HepG2 (cell line): ENCODE results near the gene NDUFS2. TPM values are rescaled to one million over a fixed set of nuclear protein-coding genes. Genes with fewer than 3 reads are reported as not detected.

Experiments used
- CAMTA2 ChIP-seq: sonication (generic); formaldehyde crosslinking; IDR thresholded peaks from 2 replicates; pipeline ENCODE4 v1.4.0; 2020; ENCODE audit warnings: mild to moderate bottlenecking, missing genetic modification reagents, borderline replicate concordance
- EEA1 ChIP-seq: sonication (generic); formaldehyde crosslinking; IDR thresholded peaks from 2 replicates; pipeline ENCODE4 v1.5.1; 2020; ENCODE audit warnings: mild to moderate bottlenecking, missing genetic modification reagents, borderline replicate concordance
- ETV5 ChIP-seq: IDR thresholded peaks from 2 replicates; pipeline ENCODE4 v1.6.1; 2018; ENCODE audit warnings: missing biosample characterization, missing genetic modification reagents, inconsistent platforms, borderline replicate concordance
- ETV6 ChIP-seq: sonication (generic); formaldehyde crosslinking; conservative IDR thresholded peaks from 2 replicates; pipeline ENCODE4 v1.4.0; 2020; ENCODE audit warnings: missing genetic modification reagents
- FOXK1 ChIP-seq: sonication (generic); formaldehyde crosslinking; IDR thresholded peaks from 2 replicates; pipeline ENCODE4 v1.4.0; 2020; ENCODE audit warnings: low read depth, missing genetic modification reagents, borderline replicate concordance
- HCFC1 ChIP-seq: fragments of 150-350 bp; IDR thresholded peaks from 2 replicates; pipeline ENCODE4 v1.6.1; 2014; ENCODE audit warnings: low read depth, low read length
- HOXD1 ChIP-seq: sonication (generic); formaldehyde crosslinking; IDR thresholded peaks from 2 replicates; pipeline ENCODE4 v1.5.0; 2020; ENCODE audit warnings: missing genetic modification reagents
- NFYC ChIP-seq: IDR thresholded peaks from 2 replicates; pipeline ENCODE4 v1.6.1; 2016; ENCODE audit warnings: missing genetic modification reagents, missing compliant biosample characterization
- PRMT3 ChIP-seq: sonication (generic); formaldehyde crosslinking; IDR thresholded peaks from 2 replicates; pipeline ENCODE4 v1.8.1; 2022; ENCODE audit warnings: low read depth, mild to moderate bottlenecking, moderate library complexity, missing genetic modification reagents, borderline replicate concordance
- TEAD2 ChIP-seq: sonication (generic); formaldehyde crosslinking; IDR thresholded peaks from 2 replicates; pipeline ENCODE4 v1.9.0; 2021; ENCODE audit warnings: missing genetic modification reagents
- ZFP41 ChIP-seq: sonication (generic); formaldehyde crosslinking; IDR thresholded peaks from 2 replicates; pipeline ENCODE4 v1.4.0; 2020; ENCODE audit warnings: mild to moderate bottlenecking, missing genetic modification reagents, borderline replicate concordance
- ZNF17 ChIP-seq: sonication (generic); formaldehyde crosslinking; IDR thresholded peaks from 2 replicates; pipeline ENCODE4 v1.5.0; 2020; ENCODE audit warnings: mild to moderate bottlenecking, missing genetic modification reagents
- ZNF556 ChIP-seq: sonication (generic); formaldehyde crosslinking; IDR thresholded peaks from 2 replicates; pipeline ENCODE4 v1.4.0; 2020; ENCODE audit warnings: mild to moderate bottlenecking, missing genetic modification reagents, borderline replicate concordance
- ZNF772 ChIP-seq: sonication (generic); formaldehyde crosslinking; IDR thresholded peaks from 2 replicates; pipeline ENCODE4 v1.5.0; 2020; ENCODE audit warnings: mild to moderate bottlenecking, missing genetic modification reagents
- polyA plus RNA-seq, 8 experiments: library from polyadenylated mRNA; depleted of rRNA in 3 of 8; stranded (reverse) in 7 of 8; unstranded in 1 of 8; fragments of >200 nt; fragmentation: Illumina TruSeq in 4 of 8; extraction: Trizol in 4 of 8; gene quantifications; 2 replicates each; pipeline versions ENCODE4 v1.2.1 to v1.2.3, GENCODE V29; 2011 to 2016; ENCODE audit warnings: low read depth in 4 of 8, missing spikeins in 1 of 8, mixed read lengths in 1 of 8; ENCODE audit not compliant: insufficient read depth in 1 of 8
- total RNA-seq, 5 experiments: library from RNA; depleted of rRNA; stranded (reverse); fragments of >200 nt; fragmentation: Illumina TruSeq; extraction: Trizol; gene quantifications; 2 replicates each; pipeline ENCODE4 v1.2.3, GENCODE V29; 2016; ENCODE audit warnings: low read depth in 1 of 5
- TF ChIP-seq, protein P1 (sequence below), 2 experiments: sonication (generic) in 1 of 2; formaldehyde crosslinking in 1 of 2; IDR thresholded peaks; 2 replicates each; pipeline versions ENCODE4 v1.5.1 to v1.6.1; 2011 to 2020; ENCODE audit warnings: borderline replicate concordance in 1 of 2, low read depth in 1 of 2, low read length in 1 of 2, mild to moderate bottlenecking in 1 of 2, missing genetic modification reagents in 1 of 2, moderate library complexity in 1 of 2
- TF ChIP-seq, protein P2 (sequence below): sonication (generic); formaldehyde crosslinking; IDR thresholded peaks from 2 replicates; pipeline ENCODE4 v1.8.0; 2022; ENCODE audit warnings: mild to moderate bottlenecking, missing genetic modification reagents, moderate library complexity
- TF ChIP-seq, protein P3 (sequence below): sonication (generic); formaldehyde crosslinking; IDR thresholded peaks from 2 replicates; pipeline ENCODE4 v1.5.1; 2020; ENCODE audit warnings: missing genetic modification reagents, mild to moderate bottlenecking, borderline replicate concordance
- TF ChIP-seq, protein P4 (sequence below): sonication (generic); formaldehyde crosslinking; IDR thresholded peaks from 2 replicates; pipeline ENCODE4 v1.4.0; 2020; ENCODE audit warnings: mild to moderate bottlenecking, missing genetic modification reagents
- TF ChIP-seq, protein P5 (sequence below): sonication (generic); formaldehyde crosslinking; IDR thresholded peaks from 2 replicates; pipeline ENCODE4 v1.4.0; 2020; ENCODE audit warnings: mild to moderate bottlenecking, missing genetic modification reagents

The NDUFS2 gene
- total and polyA plus RNA-seq, 2 of the 13 experiments (the other 11 are each of a cell fraction or from before 2014, with no cell fraction given) = 89.9 to 118 TPM

DNA sequence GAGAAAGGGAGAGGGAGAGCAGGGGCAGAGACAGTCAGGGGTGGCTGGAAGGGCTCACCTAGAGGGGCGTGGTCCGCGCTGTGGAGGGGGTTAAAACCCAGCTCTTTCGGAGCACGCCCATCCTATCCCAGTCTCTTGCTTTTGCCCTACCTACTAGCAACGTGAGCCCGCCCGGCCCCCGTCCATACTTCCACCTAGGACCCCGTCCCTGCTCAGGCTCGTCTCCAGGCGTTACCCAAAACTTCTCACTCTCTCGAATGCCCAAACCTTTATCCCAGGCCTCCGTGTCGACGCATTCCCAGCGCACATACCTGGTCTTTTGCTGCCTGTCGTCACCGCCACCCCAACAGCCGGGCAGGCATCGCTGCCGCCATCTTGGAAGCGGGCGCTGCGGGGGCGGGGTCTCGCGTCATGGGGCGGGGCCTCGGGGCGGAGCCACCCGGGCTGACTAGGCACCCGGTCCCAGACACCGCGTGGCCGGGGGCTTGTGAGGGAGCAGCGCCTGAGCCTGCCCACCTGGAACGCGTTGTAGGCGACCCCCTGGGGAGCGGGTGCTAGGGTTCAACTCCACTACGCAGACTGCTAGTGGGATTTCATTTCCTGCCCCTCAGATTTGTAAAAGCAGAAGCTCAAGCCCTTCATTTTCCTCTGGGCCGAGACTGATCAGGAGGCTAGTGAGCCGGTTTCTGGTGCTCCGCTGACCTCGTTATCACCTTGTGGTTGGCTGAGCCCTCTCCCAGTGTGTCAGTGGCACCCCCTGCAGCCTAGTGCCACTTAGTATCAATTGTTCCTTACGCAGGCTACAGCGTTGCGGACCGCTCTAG, 24.8 kb upstream of the NDUFS2 start, which contains the start of gene B4GALT3 (continued):
- TF ChIP-seq, protein P1, sequence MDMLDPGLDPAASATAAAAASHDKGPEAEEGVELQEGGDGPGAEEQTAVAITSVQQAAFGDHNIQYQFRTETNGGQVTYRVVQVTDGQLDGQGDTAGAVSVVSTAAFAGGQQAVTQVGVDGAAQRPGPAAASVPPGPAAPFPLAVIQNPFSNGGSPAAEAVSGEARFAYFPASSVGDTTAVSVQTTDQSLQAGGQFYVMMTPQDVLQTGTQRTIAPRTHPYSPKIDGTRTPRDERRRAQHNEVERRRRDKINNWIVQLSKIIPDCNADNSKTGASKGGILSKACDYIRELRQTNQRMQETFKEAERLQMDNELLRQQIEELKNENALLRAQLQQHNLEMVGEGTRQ (IDR thresholded peaks at IDR 0.05; ENCODE audit: low read depth, low read length) = no peak
- TF ChIP-seq, protein P1 (CRISPR knock-in tag; IDR thresholded peaks at IDR 0.05; ENCODE audit: borderline replicate concordance) = no peak
- TF ChIP-seq CAMTA2 (CRISPR knock-in tag) (peak; percentile 78; the same call in 1 of the 2 replicates), ZFP41 (CRISPR knock-in tag) (no peak), HCFC1 (peak; percentile 49; the same call in 1 of the 2 replicates), PRMT3 (CRISPR knock-in tag) (no peak), FOXK1 (CRISPR knock-in tag) (peak; percentile 23; the same call in 1 of the 2 replicates), ETV6 (CRISPR knock-in tag) (peak; percentile 56; the same call in 1 of the 2 replicates), TEAD2 (no peak), ETV5 (CRISPR knock-in tag) (0 out of 2 replicates have a peak, but pooled peaks have one; percentile 36), EEA1 (CRISPR knock-in tag) (no peak; the same call in 1 of the 2 replicates), ZNF772 (CRISPR knock-in tag) (peak; percentile 74; the same call in 1 of the 2 replicates), HOXD1 (CRISPR knock-in tag) (peak; percentile 62; the same call in 1 of the 2 replicates), NFYC (no peak), ZNF556 (peak; percentile 83), ZNF17 (CRISPR knock-in tag) (no peak)
- TF ChIP-seq, protein P2, sequence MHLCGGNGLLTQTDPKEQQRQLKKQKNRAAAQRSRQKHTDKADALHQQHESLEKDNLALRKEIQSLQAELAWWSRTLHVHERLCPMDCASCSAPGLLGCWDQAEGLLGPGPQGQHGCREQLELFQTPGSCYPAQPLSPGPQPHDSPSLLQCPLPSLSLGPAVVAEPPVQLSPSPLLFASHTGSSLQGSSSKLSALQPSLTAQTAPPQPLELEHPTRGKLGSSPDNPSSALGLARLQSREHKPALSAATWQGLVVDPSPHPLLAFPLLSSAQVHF (CRISPR knock-in tag) = no peak
- TF ChIP-seq, protein P3, sequence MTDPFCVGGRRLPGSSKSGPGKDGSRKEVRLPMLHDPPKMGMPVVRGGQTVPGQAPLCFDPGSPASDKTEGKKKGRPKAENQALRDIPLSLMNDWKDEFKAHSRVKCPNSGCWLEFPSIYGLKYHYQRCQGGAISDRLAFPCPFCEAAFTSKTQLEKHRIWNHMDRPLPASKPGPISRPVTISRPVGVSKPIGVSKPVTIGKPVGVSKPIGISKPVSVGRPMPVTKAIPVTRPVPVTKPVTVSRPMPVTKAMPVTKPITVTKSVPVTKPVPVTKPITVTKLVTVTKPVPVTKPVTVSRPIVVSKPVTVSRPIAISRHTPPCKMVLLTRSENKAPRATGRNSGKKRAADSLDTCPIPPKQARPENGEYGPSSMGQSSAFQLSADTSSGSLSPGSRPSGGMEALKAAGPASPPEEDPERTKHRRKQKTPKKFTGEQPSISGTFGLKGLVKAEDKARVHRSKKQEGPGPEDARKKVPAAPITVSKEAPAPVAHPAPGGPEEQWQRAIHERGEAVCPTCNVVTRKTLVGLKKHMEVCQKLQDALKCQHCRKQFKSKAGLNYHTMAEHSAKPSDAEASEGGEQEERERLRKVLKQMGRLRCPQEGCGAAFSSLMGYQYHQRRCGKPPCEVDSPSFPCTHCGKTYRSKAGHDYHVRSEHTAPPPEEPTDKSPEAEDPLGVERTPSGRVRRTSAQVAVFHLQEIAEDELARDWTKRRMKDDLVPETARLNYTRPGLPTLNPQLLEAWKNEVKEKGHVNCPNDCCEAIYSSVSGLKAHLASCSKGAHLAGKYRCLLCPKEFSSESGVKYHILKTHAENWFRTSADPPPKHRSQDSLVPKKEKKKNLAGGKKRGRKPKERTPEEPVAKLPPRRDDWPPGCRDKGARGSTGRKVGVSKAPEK (CRISPR knock-in tag) = no peak
- TF ChIP-seq, protein P4, sequence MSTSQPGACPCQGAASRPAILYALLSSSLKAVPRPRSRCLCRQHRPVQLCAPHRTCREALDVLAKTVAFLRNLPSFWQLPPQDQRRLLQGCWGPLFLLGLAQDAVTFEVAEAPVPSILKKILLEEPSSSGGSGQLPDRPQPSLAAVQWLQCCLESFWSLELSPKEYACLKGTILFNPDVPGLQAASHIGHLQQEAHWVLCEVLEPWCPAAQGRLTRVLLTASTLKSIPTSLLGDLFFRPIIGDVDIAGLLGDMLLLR (CRISPR knock-in tag) = peak; percentile 85; the same call in 1 of the 2 replicates
- TF ChIP-seq, protein P5, sequence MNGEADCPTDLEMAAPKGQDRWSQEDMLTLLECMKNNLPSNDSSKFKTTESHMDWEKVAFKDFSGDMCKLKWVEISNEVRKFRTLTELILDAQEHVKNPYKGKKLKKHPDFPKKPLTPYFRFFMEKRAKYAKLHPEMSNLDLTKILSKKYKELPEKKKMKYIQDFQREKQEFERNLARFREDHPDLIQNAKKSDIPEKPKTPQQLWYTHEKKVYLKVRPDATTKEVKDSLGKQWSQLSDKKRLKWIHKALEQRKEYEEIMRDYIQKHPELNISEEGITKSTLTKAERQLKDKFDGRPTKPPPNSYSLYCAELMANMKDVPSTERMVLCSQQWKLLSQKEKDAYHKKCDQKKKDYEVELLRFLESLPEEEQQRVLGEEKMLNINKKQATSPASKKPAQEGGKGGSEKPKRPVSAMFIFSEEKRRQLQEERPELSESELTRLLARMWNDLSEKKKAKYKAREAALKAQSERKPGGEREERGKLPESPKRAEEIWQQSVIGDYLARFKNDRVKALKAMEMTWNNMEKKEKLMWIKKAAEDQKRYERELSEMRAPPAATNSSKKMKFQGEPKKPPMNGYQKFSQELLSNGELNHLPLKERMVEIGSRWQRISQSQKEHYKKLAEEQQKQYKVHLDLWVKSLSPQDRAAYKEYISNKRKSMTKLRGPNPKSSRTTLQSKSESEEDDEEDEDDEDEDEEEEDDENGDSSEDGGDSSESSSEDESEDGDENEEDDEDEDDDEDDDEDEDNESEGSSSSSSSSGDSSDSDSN (CRISPR knock-in tag) = peak; percentile 75
